HG03521 (cell line): ENCODE data around the gene UBE2S.
A peak's percentile ranks its signal among the peaks of the same experiment; 100 is the strongest.
"Not testable (repeated sequence)": the region's sequence is repeated elsewhere in the genome, so short reads cannot be mapped to it uniquely, and the experiment has no call there.

Source experiments
- ATAC-seq: cut with Tn5 transposase; IDR thresholded peaks from one replicate; pipeline ENCODE4 v1.9.1; 2021; ENCODE audit warnings: mild to moderate bottlenecking, moderate library complexity; ENCODE audit not compliant: unreplicated experiment

The UBE2S gene

DNA sequence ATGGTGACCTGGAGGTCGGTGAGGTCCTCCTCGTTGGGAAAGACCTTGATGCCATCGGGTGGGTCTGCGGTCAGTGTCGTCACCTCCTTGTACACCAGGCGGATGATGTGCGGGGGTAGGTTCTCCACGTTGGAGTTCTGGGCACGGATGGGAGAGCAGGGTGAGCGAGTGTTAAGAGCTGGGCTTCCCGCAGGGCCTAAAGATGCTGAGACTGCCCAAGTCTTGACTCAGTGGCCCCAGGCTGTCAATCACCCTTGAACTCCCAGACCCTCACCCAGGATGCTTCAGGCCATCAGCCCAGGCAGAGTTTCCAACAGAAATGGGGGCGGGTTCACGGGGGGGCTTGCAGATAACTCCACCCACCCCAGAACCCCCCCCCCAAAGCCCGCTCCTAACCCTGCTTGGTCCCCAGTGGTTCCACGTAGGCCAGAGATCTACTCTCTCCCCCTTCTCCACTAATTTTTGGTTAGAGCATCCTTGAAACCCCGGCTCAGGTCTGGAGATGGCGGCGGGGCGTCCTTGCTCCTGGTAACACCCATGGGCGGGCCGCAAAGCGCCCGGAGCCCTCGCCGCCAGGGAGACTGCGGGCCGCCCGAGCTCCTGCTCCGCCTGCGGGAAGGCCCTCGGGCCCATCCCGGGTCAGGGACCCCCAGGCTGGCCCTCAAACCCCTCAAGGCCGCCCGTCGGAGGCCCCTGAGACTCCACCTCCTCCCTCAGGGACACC, 600 bp downstream of the UBE2S start:
- ATAC-seq = no peak

DNA sequence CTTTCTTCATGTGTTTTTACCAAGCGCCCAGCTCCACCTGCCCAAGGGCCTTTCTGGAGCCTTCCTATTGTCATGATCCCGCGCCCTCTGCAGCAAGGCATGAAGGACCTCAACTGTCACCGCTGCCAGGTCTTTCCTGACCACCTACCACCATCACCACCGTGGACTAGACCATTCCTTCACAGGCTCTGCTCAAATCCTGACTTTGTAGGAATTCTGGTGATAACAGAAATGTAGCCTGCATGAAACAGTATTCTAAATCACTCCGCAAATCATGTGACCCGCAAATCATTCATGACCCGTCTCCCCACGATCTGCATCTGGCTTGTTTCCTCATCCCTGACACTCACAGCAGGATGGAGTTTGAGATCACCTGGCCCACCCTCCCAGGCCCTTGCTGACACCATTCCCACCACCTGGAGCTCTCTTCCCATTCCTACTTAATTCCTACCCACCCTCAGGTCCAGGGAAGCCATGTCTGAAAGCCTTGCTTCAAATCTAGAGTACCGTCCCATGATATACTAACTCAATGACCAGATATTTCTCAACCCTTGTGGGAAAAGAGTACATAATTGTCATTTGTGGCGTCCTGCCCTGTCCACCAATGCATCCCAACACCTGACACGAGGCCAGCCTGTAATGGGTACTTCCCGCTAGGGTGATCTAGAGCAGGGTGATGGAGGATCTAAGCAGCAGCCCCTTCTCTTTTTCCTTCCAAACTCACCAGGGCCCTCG, 1.3 kb downstream of the UBE2S start:
- ATAC-seq = no peak

DNA sequence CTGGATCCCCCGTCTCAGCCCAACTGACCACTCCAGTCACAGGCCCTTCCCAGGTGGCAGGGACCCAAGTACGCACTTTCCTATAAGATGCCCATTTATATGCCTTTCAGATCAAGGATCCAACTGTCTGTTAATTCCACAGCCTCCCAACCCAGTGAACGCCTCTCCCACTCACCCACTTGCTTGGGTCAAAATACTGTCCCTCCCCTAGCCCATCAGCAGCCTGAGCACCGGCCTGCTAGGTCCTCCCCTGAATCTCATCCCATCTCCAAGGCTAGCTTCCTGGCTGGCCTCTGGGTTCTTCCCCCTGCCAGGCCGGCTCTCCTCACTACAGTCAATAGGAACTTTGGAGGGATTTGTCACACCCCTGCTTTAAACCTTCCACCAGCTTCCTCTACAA, 1.9 kb downstream of the UBE2S start:
- no peak for ATAC-seq

DNA sequence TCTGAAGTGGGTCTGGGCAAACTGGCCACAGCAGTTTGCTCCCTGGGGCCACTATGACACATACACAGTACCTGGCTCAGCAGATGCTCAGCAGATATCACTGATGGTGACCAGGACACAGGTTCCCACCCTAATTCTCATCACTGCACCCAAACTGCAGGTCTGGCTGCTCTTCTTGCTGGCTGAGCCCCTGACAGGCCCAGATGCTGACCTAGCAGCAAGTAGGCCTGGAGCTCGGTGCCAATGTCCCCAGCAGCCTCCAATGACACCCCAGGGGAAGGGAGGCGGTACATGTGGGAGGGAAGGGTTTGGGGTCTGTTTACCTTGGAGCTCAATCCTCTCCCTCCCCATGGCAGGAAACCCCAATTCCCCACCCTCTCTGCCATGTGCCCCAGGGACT, 5.1 kb downstream of the UBE2S start:
- ATAC-seq = no peak

DNA sequence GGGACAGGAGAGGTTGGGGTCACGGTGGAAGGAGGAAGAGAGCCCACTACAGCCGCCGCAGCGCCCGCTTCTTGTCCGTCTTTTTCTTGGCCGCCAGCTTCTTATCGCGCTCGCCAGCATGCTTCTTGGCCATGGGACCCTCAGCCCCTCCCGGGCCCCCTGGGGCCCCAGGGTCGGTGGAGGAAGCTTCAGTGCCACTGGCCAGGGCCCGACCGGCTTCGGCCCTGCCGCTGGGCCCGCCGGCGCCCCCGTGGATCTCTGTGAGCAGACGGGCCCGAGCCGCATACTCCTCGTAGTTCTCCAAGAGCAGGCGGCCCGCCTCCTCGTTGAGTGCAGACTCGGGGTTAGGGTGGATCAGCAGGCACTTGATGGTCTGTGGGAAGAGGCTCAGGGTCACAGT, 6.2 kb downstream of the UBE2S start:
- not testable (repeated sequence) for ATAC-seq

DNA sequence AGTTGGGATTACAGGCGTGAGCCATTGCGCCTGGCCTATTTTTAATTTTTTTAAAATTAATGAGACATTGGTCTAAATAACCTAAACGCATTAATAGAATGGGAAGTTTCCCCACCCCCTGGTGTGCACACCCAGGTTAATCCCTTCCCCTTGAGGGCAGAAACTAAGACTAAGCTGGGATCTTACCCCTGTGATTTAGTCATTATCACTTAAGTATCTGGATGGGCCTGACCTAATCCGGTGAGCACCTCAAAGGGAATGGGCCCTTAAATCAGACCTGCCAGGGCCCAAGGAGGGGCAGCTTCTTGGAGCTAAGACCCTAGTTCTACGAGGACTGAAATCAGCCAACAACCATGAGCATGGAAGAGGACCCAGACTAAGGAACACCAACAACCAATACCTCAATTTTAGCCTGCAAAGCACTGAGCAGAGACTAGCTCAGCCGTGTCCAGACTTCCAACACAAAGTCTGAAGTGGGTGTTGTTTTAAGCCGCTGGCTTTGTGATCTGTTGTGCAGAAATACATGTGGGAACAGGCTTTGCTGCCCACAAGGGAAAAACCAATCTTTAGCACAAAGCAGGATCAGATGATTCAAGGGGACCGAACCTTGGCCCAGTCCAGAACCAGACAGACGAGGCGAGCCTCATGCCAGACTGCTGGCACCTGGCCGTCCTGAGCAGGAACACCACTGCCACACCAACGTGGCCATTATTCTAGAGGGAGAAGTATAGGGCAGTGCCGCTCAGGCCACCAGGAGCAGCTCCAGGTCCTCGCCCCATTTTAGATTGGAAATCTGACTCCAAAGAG, 7.1 kb downstream of the UBE2S start:
- ATAC-seq = no peak

DNA sequence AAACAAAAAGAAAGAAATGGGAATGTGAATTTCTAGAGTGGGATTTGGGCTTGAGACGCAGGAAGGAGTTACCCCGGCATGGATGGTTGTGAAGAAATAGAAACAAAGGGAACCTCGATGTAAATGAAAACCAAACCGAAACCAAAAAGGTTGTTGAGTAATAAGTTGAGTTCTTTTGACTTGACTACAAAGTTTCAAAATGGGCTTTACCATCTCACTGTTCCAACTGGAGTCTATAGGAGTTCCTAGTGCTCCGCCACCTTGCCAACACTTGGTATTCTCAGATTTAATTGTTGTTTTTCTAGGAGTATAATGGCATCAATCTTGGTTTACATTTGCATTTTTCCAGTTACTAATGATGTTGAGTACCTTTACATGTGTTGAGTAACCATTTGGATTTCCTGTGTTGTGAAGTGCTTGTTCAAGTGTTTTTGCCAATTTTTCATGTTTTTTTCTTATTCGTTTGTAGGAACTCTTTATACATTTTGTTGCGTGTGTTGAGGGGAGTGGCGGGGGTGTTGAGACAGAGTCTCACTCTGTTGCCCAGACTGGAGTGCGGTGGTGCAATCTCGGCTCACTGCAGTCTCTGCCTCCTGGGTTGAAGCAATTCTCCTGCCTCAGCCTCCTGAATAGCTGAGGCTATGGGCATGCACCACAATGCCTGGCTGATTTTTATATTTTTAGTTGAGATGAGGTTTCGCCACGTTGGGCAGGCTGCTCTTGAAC, 9.2 kb downstream of the UBE2S start:
- ATAC-seq = no peak

DNA sequence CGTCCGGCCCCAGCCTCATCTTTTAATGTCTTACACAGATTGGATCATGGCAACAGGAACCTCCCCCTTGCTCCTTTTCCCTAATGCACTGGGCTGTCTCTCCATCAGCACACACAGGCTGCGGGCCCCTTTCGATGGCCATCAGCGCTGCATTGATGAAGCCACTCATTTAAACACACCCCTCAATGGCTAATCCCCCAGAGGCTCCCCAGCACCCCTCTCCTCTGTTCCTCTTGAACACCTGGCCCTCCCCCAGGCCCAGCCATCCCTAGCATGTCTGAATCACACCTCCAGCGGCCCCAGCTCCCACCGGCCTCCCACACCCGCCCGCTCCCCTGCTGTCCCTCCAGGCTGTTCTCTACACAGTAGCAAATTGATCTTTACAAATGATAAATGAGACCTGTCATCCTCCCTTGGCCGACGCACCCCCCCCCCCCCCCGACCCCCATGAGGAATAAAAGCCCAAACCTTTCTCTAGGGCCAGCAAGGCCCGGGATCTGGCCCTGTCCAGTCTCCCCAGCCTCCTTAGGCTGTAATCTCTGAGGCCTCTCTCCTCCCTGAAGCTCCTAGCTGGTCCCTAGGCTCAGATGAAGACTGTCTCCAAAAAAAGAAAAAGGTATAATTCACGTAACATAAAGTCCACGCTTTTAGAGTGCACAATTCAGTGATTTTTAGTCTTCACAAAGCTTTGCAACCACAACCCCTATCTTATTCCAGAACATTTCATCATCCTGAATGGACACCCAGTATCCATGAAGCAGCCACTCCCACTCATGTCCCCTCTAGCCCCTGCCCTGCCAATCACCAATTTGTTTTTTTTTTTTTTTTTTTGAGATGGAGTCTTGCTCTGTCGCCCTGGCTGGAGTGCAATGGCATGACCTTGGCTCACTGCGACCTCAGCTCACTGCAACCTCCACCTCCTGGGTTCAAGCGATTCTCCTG, 14.5 kb downstream of the UBE2S start:
- ATAC-seq = no peak

DNA sequence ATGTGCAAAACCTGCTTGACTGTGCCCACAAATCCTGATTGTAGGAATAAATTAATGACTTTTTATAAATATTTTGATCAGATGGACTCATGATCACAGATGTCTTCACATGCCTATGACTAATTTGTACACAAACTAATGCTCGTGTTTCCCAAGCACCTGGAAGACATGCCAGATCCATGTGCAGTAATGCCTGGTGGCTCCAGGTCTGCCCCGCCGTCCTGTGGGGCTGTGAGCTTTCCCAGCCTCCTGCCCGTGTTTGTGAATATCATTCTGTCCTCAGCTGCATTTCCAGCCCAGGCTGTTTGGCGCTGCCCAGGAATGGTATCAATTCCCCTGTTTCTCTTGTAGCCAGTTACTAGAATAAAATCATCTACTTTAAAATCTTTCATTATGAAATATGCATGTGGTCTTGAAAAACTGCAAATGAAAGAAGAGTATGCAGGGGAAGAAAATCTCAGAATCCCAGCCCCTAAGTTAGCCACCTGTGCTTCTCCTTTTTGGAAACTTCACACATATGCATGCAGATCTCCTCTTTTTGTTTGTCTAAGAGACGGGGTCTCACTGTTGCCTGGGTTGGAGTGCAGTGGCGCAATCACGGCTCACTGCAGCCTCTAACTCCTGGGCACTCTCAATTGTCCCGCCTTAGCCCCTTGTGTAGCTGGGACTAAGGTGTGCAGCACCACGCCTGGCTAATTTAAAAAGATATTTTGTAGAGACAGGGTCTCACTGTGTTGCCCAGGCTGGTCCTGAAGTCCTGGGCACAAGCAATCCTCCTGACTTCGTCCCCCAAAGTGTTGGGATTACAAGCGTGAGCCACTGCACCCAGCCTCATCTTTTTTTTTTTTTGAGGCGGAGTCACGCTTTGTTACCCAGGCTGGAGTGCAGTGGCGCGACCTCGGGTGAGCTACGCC, 15.6 kb downstream of the UBE2S start:
- no peak for ATAC-seq

DNA sequence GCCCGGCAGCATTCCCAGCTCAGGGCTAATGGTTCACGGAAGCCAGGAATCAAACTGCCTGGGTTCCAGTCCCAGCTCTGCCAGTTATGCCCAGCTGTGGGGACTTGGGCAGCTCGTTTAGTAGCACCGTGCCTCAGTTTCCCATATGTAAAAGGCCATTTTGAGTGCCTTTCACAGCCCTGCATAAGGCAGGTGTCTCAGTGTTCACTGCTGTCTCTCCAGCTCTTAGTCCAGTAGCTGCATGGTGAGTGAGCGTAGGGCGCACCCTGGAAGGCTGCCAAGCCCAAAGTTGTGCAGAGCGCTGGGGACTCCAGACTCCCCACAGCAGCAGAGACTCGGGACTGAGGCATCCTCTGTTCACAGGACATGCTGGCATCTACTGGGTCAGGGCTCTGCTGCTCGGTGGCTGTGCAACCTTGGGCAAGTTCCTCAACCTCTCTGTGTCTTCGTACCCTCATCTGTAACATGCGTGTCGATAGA, 16.4 kb downstream of the UBE2S start:
- no peak for ATAC-seq

DNA sequence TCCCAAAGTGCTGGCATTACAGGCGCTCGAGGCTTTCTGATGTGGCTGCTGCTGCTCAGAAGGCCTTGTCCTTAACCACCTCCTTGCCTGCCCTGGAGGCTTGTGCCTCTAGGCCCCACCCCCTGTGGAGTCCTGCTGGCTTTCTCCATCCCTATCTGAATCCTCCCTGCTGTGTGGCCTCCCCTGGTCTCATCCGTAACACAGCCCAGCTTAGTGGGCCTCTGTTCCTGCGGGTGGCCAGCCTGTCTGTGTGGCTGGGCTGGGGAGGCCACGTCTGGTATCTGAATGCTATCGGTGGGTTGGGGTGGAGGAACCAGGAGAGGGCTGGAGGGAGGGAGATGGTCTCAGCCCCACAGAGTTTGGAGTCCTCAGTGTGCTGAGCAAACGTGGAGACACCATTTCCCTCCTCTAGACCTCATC, 17.1 kb downstream of the UBE2S start:
- no peak for ATAC-seq

DNA sequence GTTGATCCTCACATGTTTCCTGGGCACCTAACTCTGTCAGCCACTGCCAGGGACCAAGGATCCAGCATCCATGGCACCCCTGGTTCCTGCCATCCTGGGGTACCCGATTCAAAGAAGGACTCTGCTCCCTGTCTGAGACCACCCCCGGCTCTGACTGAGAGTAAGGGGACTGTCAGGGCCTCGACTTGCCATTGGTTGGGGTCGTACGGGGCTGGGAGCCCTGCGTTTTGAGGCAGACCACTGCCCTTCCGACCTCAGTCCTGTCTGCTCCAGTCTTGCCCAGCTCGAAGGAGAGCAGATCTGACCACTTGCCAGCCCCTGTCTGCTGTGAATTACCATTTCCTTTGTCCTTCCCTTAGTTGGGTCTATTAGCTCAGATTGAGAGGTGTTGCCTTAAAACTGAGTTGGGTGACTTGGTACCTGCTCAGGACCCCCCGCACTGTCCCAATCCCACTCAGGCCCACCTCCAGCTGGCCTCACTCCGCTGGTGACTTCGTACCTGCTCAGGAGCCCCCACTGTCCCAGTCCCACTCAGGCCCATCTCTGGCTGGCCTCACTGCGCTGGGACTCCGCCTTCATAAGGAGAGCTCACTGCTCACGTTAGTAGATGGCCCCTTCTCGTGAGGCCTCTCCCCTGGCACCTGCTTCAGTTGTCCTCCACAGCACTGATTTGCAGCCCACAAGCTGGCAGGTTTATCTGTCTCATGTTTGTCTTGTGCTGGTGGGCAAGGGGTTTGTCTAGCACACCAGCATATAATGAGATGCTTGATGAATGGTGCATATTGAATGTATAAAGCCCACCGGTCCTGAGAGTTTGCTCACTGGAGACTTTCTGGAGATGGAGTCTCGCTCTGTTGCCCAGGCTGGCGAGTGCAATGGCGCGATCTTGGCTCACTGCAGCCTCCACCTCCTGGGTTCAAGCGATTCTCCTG, 17.9 kb downstream of the UBE2S start:
- ATAC-seq = no peak

DNA sequence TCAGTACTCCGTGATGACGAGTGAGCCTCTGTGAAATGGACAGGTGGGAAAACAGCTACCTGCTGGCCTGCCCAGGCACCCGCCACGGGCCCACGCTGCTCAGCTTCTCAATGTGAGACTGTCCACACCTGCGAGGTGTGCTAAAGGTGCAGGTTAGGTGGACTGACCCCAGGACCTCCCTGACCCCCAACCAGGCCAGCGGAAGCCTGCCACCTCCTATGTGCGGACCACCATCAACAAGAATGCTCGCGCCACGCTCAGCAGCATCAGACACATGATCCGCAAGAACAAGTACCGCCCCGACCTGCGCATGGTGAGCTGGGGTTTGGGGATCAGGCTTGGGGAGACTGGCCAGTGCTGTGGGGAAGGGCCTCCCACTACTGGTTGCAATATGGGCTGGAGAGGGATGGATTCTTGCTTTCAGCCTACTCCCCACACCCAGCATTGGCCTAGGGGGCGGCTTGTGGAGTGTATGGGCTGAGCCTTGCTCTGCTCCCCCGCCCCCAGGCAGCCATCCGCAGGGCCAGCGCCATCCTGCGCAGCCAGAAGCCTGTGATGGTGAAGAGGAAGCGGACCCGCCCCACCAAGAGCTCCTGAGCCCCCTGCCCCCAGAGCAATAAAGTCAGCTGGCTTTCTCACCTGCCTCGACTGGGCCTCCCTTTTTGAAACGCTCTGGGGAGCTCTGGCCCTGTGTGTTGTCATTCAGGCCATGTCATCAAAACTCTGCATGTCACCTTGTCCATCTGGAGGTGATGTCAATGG, 19.7 kb downstream of the UBE2S start:
- no peak for ATAC-seq

DNA sequence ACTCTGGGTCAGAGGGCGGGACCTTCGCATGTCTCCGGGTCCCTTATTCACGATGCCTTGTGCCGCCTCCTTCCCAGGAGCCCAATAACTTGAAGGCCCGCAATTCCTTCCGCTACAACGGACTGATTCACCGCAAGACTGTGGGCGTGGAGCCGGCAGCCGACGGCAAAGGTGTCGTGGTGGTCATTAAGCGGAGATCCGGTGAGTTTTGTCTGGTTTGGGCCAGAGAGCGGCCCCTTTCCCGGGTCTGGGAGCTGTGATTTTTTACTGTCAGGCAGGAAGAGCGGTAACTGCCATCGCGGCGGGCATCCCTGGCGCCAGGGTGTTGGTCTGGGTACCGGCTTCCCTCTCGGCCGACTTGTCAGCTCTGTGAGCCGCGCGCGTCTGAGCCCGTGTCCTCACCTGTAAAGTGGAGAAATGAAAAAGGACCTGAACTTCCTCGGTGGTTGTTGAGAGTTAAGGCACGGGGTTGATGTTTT, 21.1 kb downstream of the UBE2S start:
- no peak for ATAC-seq

DNA sequence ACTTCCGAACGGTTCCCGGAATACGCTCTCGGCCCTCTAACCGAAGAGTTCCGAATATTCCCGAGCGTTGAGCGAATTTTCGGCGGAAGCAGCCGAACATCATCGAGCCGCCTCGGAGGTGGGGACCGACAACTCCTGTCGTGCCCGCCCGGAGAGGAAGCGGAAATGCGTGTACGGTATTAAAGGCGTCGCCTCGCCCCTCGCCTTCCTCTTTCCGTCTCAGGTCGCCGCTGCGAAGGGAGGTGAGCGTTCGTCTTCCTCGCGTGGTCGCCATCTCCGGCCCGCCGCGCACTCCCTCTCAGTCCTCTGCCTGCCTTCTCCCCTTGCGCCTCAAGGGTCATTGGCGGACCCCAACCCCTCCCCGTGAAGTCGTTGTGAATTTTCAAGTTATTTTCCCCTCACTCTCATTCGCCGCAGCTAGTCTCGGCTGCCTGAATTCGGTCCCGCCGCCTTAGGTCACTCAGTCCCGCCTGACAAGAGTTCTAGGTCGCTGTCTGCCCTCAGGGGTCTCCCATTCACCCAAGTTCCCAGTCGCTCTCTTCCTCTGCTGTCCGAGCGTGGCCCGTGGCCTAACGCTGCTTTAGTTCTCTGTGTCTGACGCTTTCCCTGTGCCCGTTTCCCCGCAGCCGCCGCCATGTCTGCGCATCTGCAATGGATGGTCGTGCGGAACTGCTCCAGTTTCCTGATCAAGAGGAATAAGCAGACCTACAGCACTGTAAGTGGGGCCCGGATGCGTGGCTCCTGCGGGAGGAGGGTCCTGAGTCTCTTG, 21.7 kb downstream of the UBE2S start, which contains the start of gene RPL28:
RPL28 (plus strand) TSS at position 209 of the 769 bp plus-strand sequence; CDS start at position 635, 426 bp downstream.
- ATAC-seq = peak; percentile 77
